Breast epithelium (tissue), 4 donors: ENCODE measurements around the gene PEDS1. TPM values are rescaled to one million over a fixed set of nuclear protein-coding genes. Genes with fewer than 3 reads are reported as not detected.
"Not testable (repeated sequence)": the region's sequence is repeated elsewhere in the genome, so short reads cannot be mapped to it uniquely, and the experiment has no call there.

Experiments
- DNase-seq, 2 donors: peaks; one replicate each; pipeline ENCODE4 v3.0.0-alpha.2; 2019; ENCODE audit warnings: low spot score in 2 of 2
- H3K27ac ChIP-seq, 2 donors: fragments of 200-600 bp; sonication (generic) in 1 of 2; one replicate each; pipeline ENCODE4 v1.5.1; 2016 to 2019; ENCODE audit warnings: mild to moderate bottlenecking in 1 of 2
- H3K27me3 ChIP-seq, 2 donors: fragments of 200-600 bp; sonication (generic) in 1 of 2; one replicate each; pipeline versions ENCODE4 v1.5.1 to v1.6.0; 2017 to 2019; ENCODE audit warnings: control low read depth in 1 of 2, mild to moderate bottlenecking in 1 of 2
- H3K36me3 ChIP-seq: fragments of 200-600 bp; one replicate; pipeline ENCODE4 v1.5.1; 2019
- H3K4me1 ChIP-seq, 2 donors: fragments of 200-600 bp; sonication (generic); one replicate each; pipeline ENCODE4 v1.5.1; 2016 to 2019; ENCODE audit warnings: control low read depth in 1 of 2
- H3K4me3 ChIP-seq, 3 donors: fragments of 200-600 bp; sonication (generic); 1 replicate in 2 of 3; 2 replicates in 1 of 3; pipeline ENCODE4 v1.5.1; 2016 to 2019; ENCODE audit warnings: mild to moderate bottlenecking in 3 of 3, moderate library complexity in 2 of 3
- H3K9me3 ChIP-seq, 2 donors: fragments of 200-600 bp; sonication (generic) in 1 of 2; one replicate each; pipeline ENCODE4 v1.5.1; 2016 to 2019; ENCODE audit warnings: control low read depth in 1 of 2
- POLR2A ChIP-seq: fragments of 450-650 bp; IDR thresholded peaks from one replicate; pipeline ENCODE4 v1.6.1; 2016; ENCODE audit warnings: antibody characterized with exemption, mild to moderate bottlenecking, moderate library complexity
- POLR2AphosphoS5 ChIP-seq, 3 donors: sonication (generic); formaldehyde crosslinking; IDR thresholded peaks; one replicate each; pipeline ENCODE4 v1.6.1; 2017; ENCODE audit warnings: antibody characterized with exemption in 3 of 3
- intact Hi-C: fragments of 100-400 bp; cut with DNase I; formaldehyde crosslinking; loops from one replicate; pipeline ENCODE4 v1.15.1; 2023; ENCODE audit warnings: low total_unique reads
- total RNA-seq, 3 donors: library from RNA; depleted of rRNA; stranded (reverse); fragments of >200 nt; gene quantifications; one replicate each; pipeline ENCODE4 v1.1.0, GENCODE V29; 2016
- TF ChIP-seq, protein P1 (sequence below), 3 donors: fragments of 450-650 bp; IDR thresholded peaks; one replicate each; pipeline ENCODE4 v1.5.1; 2016 to 2017; ENCODE audit warnings: antibody characterized with exemption in 3 of 3, mild to moderate bottlenecking in 3 of 3, moderate library complexity in 3 of 3

Gene PEDS1
- total RNA-seq, 3 donors from 2014 or later = 12.9 to 29.4 (median 18.0) TPM

DNA sequence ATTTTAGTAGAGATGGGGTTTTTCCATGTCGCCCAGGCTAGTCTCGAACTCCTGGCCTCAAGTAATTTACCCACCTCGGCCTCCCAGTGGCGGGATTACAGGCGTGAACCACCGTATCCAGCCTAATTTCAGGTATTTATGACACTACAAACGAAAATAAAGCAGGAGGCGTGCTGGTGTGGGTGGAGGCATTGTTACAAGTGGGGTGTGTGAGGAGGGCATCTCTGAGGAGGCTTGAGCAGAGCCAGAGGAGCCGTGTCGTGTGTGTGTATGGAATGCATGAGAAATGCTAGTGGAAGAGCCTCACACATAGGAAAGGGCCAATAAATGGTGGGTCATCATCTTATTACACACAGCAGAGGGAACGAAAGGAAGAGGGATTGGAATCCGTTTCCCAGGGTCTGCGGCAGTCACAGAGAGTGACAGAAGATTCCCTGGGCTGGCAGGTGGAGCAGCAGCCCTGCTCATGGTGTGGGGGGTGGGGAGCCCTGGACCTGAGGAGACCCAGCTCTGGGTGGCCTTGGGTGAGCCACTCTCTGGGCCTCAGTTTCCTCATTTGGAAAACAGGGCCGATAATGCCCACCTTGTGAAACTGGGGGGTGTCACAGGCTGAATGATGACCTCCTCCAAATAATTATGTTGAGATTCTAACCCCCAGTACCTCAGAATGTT is 17.2 kb upstream of the PEDS1 start:
- Histone ChIP-seq H3K9me3 (no peaks in the 10 kb centered on the region), H3K4me3 (no peak overlapping the region), H3K27me3 (no peaks in the 10 kb centered on the region), H3K36me3 (no peaks in the 10 kb centered on the region), H3K27ac (peak overlapping the region in 1 of 2 donors; percentile 86), H3K4me1 (peaks cover 1 to 6% of the 10 kb centered on the region in 2 donors)
- intact Hi-C loops = no loop called here
- TF ChIP-seq POLR2AphosphoS5 (IDR thresholded peaks at IDR 0.05) (no peak), POLR2A (no peak)
- TF ChIP-seq, protein P1, sequence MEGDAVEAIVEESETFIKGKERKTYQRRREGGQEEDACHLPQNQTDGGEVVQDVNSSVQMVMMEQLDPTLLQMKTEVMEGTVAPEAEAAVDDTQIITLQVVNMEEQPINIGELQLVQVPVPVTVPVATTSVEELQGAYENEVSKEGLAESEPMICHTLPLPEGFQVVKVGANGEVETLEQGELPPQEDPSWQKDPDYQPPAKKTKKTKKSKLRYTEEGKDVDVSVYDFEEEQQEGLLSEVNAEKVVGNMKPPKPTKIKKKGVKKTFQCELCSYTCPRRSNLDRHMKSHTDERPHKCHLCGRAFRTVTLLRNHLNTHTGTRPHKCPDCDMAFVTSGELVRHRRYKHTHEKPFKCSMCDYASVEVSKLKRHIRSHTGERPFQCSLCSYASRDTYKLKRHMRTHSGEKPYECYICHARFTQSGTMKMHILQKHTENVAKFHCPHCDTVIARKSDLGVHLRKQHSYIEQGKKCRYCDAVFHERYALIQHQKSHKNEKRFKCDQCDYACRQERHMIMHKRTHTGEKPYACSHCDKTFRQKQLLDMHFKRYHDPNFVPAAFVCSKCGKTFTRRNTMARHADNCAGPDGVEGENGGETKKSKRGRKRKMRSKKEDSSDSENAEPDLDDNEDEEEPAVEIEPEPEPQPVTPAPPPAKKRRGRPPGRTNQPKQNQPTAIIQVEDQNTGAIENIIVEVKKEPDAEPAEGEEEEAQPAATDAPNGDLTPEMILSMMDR (IDR thresholded peaks at IDR 0.05) = no peak
- DNase-seq = no peak

DNA sequence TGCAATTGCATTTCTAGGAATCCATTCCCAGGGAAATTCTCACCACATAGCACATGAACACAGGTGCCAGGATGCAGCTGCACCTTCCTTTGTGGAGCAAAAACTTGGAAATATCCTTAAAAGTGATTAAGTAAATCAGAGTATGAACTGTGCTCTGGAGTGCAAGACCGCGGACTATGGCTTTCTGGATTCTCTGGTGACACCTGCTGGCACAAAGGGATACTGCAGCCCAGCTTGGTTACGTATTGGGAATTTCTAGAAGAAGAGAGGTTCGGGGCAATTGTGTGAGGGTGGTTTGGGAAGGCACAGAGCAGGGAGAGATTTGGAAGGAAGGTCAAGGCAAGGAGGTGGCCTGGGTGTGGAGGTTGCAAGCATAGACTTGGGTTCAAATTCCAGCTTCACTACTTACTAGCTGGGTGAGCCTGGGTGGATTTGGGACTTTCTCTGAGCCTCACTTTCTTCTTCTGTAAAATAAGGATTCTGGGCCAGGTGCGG is 15.9 kb upstream of the PEDS1 start:
- Histone ChIP-seq H3K9me3 (no peaks in the 10 kb centered on the region), H3K27ac (no peak overlapping the region), H3K36me3 (no peaks in the 10 kb centered on the region), H3K27me3 (no peaks in the 10 kb centered on the region), H3K4me3 (no peak overlapping the region), H3K4me1 (peaks cover 4 to 8% of the 10 kb centered on the region in 2 donors)
- peak; percentile 61 to 82 for DNase-seq
- TF ChIP-seq, protein P1 (IDR thresholded peaks at IDR 0.05) = peak; percentile 87 to 96 (median 92)
- no peak for TF ChIP-seq POLR2A
- no peak for TF ChIP-seq POLR2AphosphoS5 (IDR thresholded peaks at IDR 0.05)
- intact Hi-C loops = loop anchor here (5.0 kb wide), 1 partner anchor 47 kb away; no protein-coding TSS in a partner anchor

DNA sequence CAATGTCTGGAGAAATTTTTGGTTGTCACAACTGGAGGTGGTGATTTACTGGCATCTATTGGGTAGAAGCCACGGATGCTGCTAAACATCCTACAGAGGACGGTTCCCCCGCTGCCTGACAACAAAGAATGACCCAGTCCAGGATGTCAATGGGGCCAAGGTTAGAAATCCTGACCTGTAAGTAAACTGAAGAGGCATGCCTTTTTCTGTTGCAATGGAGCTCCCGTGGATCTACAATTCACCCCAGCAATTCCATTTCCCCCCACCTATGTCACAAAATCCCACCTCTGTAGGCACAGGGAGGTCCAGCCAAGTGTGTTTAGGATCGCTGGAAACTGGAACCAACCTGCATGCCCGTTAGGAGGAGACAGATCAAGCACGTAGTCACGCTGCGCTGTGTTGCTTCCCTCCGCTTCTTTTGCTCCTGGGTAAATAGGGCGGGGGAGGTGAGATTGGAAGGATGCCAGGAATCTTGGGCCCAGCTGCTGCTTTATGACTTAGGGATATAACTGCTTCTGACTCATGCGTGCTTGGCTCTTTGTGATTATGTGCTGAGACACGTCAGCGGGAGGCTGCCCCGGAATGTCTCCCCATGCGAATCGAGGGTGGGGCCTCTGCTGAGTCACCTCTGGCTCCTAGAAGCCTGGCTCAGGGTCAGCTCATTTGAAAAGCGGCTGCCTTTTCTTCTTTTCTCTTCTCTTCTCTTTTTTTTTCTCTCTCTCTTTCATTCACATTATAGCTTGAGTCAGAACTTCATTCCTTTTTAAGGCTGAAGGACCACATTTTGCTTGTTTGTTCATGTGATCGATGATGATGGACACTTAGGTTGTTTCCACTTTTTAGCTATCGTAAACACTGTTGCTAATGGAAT is 12.4 kb upstream of the PEDS1 start:
- peak overlapping the region; percentile 90 to 93 for H3K27ac ChIP-seq
- TF ChIP-seq, protein P1 (IDR thresholded peaks at IDR 0.05) = no peak
- TF ChIP-seq POLR2AphosphoS5 (IDR thresholded peaks at IDR 0.05) (peak; percentile 81 to 94 (median 82)), POLR2A (no peak)
- peaks cover 2 to 4% of the 10 kb centered on the region in 2 donors for H3K4me1 ChIP-seq
- intact Hi-C loops = loop anchor here (5.0 kb wide), 1 partner anchor 44 kb away; no protein-coding TSS in a partner anchor
- H3K4me3 ChIP-seq = peak overlapping the region; percentile 9 to 60 (median 35)
- H3K27me3 ChIP-seq = no peaks in the 10 kb centered on the region
- H3K9me3 ChIP-seq = no peaks in the 10 kb centered on the region
- no peaks in the 10 kb centered on the region for H3K36me3 ChIP-seq
- DNase-seq = peak; percentile 95 to 99

DNA sequence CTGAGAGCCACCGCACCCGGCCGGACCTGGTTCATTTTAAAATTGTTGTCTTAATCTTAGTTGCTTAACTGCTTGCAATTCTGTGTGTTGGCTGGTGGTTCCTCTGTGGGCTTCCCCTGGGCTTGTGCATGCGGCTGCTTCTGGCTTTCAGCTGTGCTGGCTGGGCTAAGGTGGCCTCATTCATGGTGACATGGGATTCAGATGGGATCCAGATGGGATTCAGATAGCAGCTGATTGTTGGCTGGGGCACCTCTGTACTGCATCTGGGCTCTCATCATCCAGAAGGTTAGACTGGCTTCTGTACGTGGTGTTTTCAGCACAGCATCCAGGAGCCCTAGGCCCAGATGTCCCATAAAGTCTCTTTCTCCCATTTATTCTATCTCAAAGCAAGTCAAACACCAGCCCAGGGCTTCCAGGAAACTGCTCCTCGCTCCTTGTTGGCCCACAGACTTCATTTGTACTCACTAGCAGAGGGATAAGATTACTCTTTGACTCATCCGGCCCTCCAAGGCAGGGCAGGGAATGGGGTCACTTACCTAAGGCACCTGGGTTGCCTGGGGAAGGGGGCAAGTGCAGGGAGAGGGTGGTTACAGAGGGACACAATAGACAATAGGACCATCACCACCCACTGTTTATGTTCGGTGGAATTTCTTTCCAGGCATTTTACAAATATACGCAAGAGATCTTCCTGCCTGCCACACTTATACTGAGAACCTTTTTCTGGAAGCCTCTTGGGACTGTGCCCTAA is 10.2 kb upstream of the PEDS1 start:
- TF ChIP-seq POLR2AphosphoS5 (IDR thresholded peaks at IDR 0.05) (peak in 1 of 3 donors; percentile 36), POLR2A (no peak)
- H3K27ac ChIP-seq = peak overlapping the region; percentile 82 to 90
- H3K4me3 ChIP-seq = no peak overlapping the region
- no peaks in the 10 kb centered on the region for H3K9me3 ChIP-seq
- peaks cover 2 to 4% of the 10 kb centered on the region in 2 donors for H3K4me1 ChIP-seq
- intact Hi-C loops = no loop called here
- DNase-seq = no peak
- no peaks in the 10 kb centered on the region for H3K27me3 ChIP-seq
- no peaks in the 10 kb centered on the region for H3K36me3 ChIP-seq

DNA sequence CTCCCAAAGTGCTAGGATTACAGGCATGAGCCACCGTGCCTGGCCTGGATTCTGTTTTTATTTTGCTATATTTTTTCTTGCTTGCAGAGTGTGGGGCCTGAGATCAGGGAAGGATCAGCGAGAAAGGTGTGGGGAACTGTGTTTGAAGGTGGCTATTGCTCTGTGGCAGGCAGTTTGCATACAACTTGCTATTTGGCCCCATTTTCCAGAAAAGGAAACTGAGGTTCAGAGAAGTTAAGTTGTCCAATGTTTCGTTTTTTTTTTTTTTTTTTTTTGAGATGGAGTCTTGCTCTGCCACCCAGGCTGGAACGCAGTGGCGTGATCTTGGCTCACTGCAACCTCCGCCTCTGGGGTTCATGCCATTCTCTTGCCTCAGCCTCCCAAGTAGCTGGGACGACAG is 8.0 kb upstream of the PEDS1 start:
- H3K9me3 ChIP-seq, H3K4me1 ChIP-seq, DNase-seq, H3K36me3 ChIP-seq, H3K27ac ChIP-seq, H3K27me3 ChIP-seq, intact Hi-C loops, H3K4me3 ChIP-seq: not testable (repeated sequence)
